ENCODE measurements around the gene CRYBG2.
"Not testable (repeated sequence)": the region's sequence is repeated elsewhere in the genome, so short reads cannot be mapped to it uniquely, and the experiment has no call there.

Gene CRYBG2

DNA sequence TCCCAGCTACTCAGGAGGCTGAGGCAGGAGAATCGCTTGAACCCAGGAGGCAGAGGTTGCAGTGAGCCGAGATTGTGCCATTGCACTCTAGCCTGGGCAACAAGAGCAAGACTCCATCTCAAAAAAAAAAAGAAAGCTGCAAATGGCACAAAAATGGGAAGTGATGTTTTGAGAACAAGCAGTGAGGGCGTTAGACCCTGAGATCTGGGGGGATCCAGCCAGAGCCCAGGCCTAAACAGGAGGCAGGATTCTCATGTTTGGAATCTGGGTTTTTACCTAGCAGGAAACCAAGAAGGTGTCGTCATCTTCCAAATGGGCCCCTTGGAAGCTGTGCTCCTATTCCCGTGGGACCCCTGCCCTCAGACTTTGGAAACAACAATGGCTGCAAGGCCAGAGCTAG is 61.2 kb downstream of the CRYBG2 start:
- Histone ChIP-seq H3K4me1 (ENCODE audit: control extremely low read depth in 1 of 4, control insufficient read depth in 4 of 4, insufficient read depth in 4 of 4, low read length in 3 of 4) (peaks cover 17 to 53% (median 50%) of the 10 kb centered on the region in 4 experiments), H3K36me3 (ENCODE audit: control insufficient read depth in 4 of 4, insufficient read depth in 4 of 4, low read length in 3 of 4) (peaks cover 0 to 43% (median 10%) of the 10 kb centered on the region in 4 experiments)
- 87% methylated on average over 5 of the region's 5 CpGs for WGBS (ENCODE audit: insufficient coverage)
- ChIA-PET POLR2A (interaction anchor here (1.4 kb wide), 1 partner anchor 13 kb away, joined by 3 read pairs; the partner anchor contains the start of gene SH3BGRL3), CTCF (interaction anchor here (10.7 kb wide), 1 partner anchor 16 kb away, joined by 110 read pairs; the partner anchor contains the start of gene SH3BGRL3)
- H3K4me3 ChIP-seq (ENCODE audit: control insufficient read depth in 1 of 7, extremely low read depth in 1 of 7, insufficient read depth in 4 of 7, low read depth in 2 of 7, low read length in 6 of 7); H3K9me3 ChIP-seq (ENCODE audit: control extremely low read depth in 1 of 5, control insufficient read depth in 4 of 5, insufficient read depth in 2 of 5, low read depth in 1 of 5, low read length in 4 of 5); H3K27me3 ChIP-seq (replicated peaks in 2 of 5; ENCODE audit: control insufficient read depth in 4 of 5, insufficient read depth in 5 of 5, low read length in 4 of 5); H3K27ac ChIP-seq (ENCODE audit: insufficient read depth in 1 of 2, low read depth in 1 of 2, low read length in 2 of 2, poor library complexity in 1 of 2, severe bottlenecking in 2 of 2): not testable (repeated sequence)
- peak in 1 of 3 donors; percentile 26 for DNase-seq

DNA sequence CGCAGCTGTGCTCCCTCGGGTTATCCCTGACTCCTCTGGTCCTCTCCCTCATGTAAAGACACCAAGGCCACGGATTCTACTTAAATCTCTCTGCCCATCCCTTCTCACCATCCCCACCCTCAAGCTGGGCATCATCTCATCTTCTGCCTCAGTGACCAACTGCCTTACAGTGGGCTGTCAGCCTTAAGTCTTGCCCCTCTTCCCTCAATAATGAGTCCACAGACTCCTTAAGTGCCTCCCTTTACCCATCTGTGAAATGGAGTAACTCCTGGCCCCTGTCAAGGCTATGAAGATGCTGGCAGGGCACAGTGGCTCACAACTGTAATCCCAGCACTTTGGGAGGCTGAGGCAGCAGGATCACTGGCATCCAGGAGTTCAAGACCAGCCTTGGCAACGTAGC is 62.0 kb downstream of the CRYBG2 start:
- H3K27ac ChIP-seq (ENCODE audit: insufficient read depth in 1 of 2, low read depth in 1 of 2, low read length in 2 of 2, poor library complexity in 1 of 2, severe bottlenecking in 2 of 2) = peak overlapping the region in 1 of 2 experiments; percentile 92
- POLR2A ChIA-PET = interaction anchor here (1.4 kb wide), 1 partner anchor 13 kb away, joined by 3 read pairs; the partner anchor contains the start of gene SH3BGRL3
- CTCF ChIA-PET = interaction anchor here (4.8 to 10.7 kb wide), 2 partner anchors 15 kb away, joined by 26 to 110 read pairs; partner anchors contain the start of genes SH3BGRL3 and UBXN11
- no peaks in the 10 kb centered on the region for H3K9me3 ChIP-seq (ENCODE audit: control extremely low read depth in 1 of 5, control insufficient read depth in 4 of 5, insufficient read depth in 2 of 5, low read depth in 1 of 5, low read length in 4 of 5)
- H3K36me3 ChIP-seq (ENCODE audit: control insufficient read depth in 4 of 4, insufficient read depth in 4 of 4, low read length in 3 of 4) = peaks cover 0 to 36% (median 10%) of the 10 kb centered on the region in 4 experiments
- 90% methylated on average over 4 of the region's 4 CpGs for WGBS (ENCODE audit: insufficient coverage)
- no peak for DNase-seq
- H3K4me3 ChIP-seq (ENCODE audit: control insufficient read depth in 1 of 7, extremely low read depth in 1 of 7, insufficient read depth in 4 of 7, low read depth in 2 of 7, low read length in 6 of 7) = no peak overlapping the region
- H3K4me1 ChIP-seq (ENCODE audit: control extremely low read depth in 1 of 4, control insufficient read depth in 4 of 4, insufficient read depth in 4 of 4, low read length in 3 of 4) = peaks cover 22 to 61% (median 58%) of the 10 kb centered on the region in 4 experiments
- no peaks in the 10 kb centered on the region for H3K27me3 ChIP-seq (replicated peaks in 2 of 5; ENCODE audit: control insufficient read depth in 4 of 5, insufficient read depth in 5 of 5, low read length in 4 of 5)

DNA sequence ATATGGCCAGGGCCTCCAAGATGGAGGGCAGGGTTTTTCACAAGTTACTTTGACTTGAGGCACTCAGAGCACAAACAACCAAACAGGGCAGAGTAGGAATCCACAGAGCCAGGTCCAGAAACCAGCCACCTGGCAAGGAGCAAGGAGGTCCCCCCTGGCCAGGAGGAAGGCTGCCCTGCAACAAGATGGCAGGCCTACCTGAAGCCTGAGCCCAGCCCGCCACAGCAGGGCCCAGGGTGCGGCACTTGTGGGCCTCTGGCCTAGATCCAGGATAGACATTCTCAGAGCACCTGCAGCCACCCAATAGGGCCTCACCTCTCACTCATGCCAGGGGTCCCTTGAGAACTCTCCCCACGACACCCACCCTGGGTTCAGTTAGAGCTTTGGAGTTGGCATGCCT is 62.5 kb downstream of the CRYBG2 start:
- no peak for DNase-seq
- ChIA-PET CTCF (interaction anchor here (4.8 to 10.7 kb wide), 3 partner anchors 15 to 28 kb away, joined by 26 to 161 read pairs (median 110); partner anchors contain the start of genes CD52, SH3BGRL3 and UBXN11), POLR2A (interaction anchor here (1.4 kb wide), 1 partner anchor 12 kb away, joined by 3 read pairs; the partner anchor contains the start of gene SH3BGRL3)
- no peak overlapping the region for H3K4me3 ChIP-seq (ENCODE audit: control insufficient read depth in 1 of 7, extremely low read depth in 1 of 7, insufficient read depth in 4 of 7, low read depth in 2 of 7, low read length in 6 of 7)
- H3K9me3 ChIP-seq (ENCODE audit: control extremely low read depth in 1 of 5, control insufficient read depth in 4 of 5, insufficient read depth in 2 of 5, low read depth in 1 of 5, low read length in 4 of 5) = no peaks in the 10 kb centered on the region
- 100% methylated on average over 3 of the region's 3 CpGs for WGBS (ENCODE audit: insufficient coverage)
- H3K4me1 ChIP-seq (ENCODE audit: control extremely low read depth in 1 of 4, control insufficient read depth in 4 of 4, insufficient read depth in 4 of 4, low read length in 3 of 4) = peaks cover 22 to 65% (median 62%) of the 10 kb centered on the region in 4 experiments
- H3K27me3 ChIP-seq (replicated peaks in 2 of 5; ENCODE audit: control insufficient read depth in 4 of 5, insufficient read depth in 5 of 5, low read length in 4 of 5) = no peaks in the 10 kb centered on the region
- H3K27ac ChIP-seq (ENCODE audit: insufficient read depth in 1 of 2, low read depth in 1 of 2, low read length in 2 of 2, poor library complexity in 1 of 2, severe bottlenecking in 2 of 2) = peak overlapping the region in 1 of 2 experiments; percentile 92
- peaks cover 0 to 32% (median 7%) of the 10 kb centered on the region in 4 experiments for H3K36me3 ChIP-seq (ENCODE audit: control insufficient read depth in 4 of 4, insufficient read depth in 4 of 4, low read length in 3 of 4)

DNA sequence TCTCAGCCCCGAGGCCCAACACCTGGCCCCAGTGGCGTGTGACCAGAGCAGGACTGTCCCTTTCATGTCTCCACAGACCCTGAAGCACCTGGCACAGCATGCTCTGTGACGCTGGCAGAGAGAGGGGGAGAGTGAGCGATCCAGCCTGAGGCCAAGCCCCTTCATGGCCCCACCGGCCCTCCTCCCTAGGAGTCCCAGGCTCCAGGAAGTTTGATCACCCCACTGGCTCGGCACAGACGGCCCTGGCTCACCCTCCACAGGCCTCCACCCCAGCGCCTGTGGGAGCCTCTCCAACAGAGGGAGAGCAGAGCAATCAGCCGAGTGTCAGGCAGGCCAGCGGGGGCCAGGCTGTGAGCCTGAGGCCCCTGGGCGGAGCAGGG is 63.1 kb downstream of the CRYBG2 start:
- Histone ChIP-seq H3K9me3 (ENCODE audit: control extremely low read depth in 1 of 5, control insufficient read depth in 4 of 5, insufficient read depth in 2 of 5, low read depth in 1 of 5, low read length in 4 of 5) (no peaks in the 10 kb centered on the region), H3K4me1 (ENCODE audit: control extremely low read depth in 1 of 4, control insufficient read depth in 4 of 4, insufficient read depth in 4 of 4, low read length in 3 of 4) (peaks cover 26 to 71% (median 68%) of the 10 kb centered on the region in 4 experiments), H3K4me3 (ENCODE audit: control insufficient read depth in 1 of 7, extremely low read depth in 1 of 7, insufficient read depth in 4 of 7, low read depth in 2 of 7, low read length in 6 of 7) (peak overlapping the region in 1 of 7 experiments; percentile 32), H3K36me3 (ENCODE audit: control insufficient read depth in 4 of 4, insufficient read depth in 4 of 4, low read length in 3 of 4) (peaks cover 0 to 26% (median 4%) of the 10 kb centered on the region in 4 experiments), H3K27me3 (replicated peaks in 2 of 5; ENCODE audit: control insufficient read depth in 4 of 5, insufficient read depth in 5 of 5, low read length in 4 of 5) (no peaks in the 10 kb centered on the region), H3K27ac (ENCODE audit: insufficient read depth in 1 of 2, low read depth in 1 of 2, low read length in 2 of 2, poor library complexity in 1 of 2, severe bottlenecking in 2 of 2) (peak overlapping the region; percentile 91 to 92)
- ChIA-PET POLR2A (interaction anchor here (0.6 to 4.6 kb wide), 3 partner anchors 11 to 29 kb away, joined by 3 to 26 read pairs (median 3); partner anchors contain the start of gene SH3BGRL3), CTCF (interaction anchor here (4.8 to 10.7 kb wide), 3 partner anchors 14 to 29 kb away, joined by 26 to 161 read pairs (median 110); partner anchors contain the start of genes CD52, SH3BGRL3 and UBXN11)
- WGBS (ENCODE audit: insufficient coverage) = 75% methylated on average over 10 of the region's 11 CpGs
- DNase-seq = no peak

DNA sequence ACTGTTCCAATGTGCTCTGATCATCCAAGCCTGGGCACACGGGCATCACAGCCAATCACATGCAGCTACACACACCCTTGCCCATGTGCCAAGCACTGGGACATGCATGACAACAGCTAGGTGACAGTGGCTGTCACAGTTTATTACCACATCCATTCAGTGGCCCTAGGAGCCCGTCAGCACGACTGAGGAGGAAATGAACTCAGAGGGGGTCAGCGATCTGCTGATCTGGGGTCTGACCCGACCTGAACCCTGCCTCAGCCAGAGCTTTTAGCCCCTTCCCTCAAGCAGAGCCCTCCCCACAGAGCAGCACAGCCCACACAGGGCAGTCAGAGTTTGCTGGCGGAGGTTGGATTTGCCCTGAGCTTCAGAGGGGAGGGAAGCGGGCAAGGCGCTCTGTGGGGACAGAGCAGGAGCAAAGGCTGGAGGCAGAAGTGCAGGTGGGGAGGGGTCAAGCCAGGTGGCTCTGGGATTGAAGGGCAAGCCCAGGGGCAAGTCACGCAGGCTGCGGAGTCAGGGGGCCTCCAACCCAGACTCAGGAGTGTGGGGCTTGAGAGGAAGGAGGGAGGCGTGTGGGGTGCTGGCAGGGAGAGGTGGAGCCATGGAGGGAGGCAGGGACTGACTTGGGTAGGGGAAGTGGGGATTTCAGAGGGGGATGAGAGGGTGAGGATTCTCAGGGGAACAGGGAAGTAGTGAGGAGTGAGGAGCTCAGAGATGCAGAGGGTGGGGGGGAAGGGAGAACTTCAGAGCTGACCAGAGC is 63.6 kb downstream of the CRYBG2 start:
- peaks cover 0 to 22% (median 2%) of the 10 kb centered on the region in 4 experiments for H3K36me3 ChIP-seq (ENCODE audit: control insufficient read depth in 4 of 4, insufficient read depth in 4 of 4, low read length in 3 of 4)
- no peaks in the 10 kb centered on the region for H3K27me3 ChIP-seq (replicated peaks in 2 of 5; ENCODE audit: control insufficient read depth in 4 of 5, insufficient read depth in 5 of 5, low read length in 4 of 5)
- peak overlapping the region in 3 of 7 experiments; percentile 13 to 23 (median 20) for H3K4me3 ChIP-seq (ENCODE audit: control insufficient read depth in 1 of 7, extremely low read depth in 1 of 7, insufficient read depth in 4 of 7, low read depth in 2 of 7, low read length in 6 of 7)
- WGBS (ENCODE audit: insufficient coverage) = 59% methylated on average over 10 of the region's 11 CpGs
- peak in 2 of 3 donors; percentile 67 to 72 for DNase-seq
- ChIA-PET POLR2A (interaction anchor here (0.5 to 4.6 kb wide), 4 partner anchors 11 to 166 kb away, joined by 3 to 26 read pairs (median 4); partner anchors contain the start of gene SH3BGRL3), CTCF (interaction anchor here (0.9 to 10.7 kb wide), 5 partner anchors 13 to 74 kb away, joined by 3 to 161 read pairs (median 26); partner anchors contain the start of genes CD52, SH3BGRL3 and UBXN11)
- H3K4me1 ChIP-seq (ENCODE audit: control extremely low read depth in 1 of 4, control insufficient read depth in 4 of 4, insufficient read depth in 4 of 4, low read length in 3 of 4) = peaks cover 26 to 76% (median 74%) of the 10 kb centered on the region in 4 experiments
- no peaks in the 10 kb centered on the region for H3K9me3 ChIP-seq (ENCODE audit: control extremely low read depth in 1 of 5, control insufficient read depth in 4 of 5, insufficient read depth in 2 of 5, low read depth in 1 of 5, low read length in 4 of 5)
- peak overlapping the region; percentile 91 to 92 for H3K27ac ChIP-seq (ENCODE audit: insufficient read depth in 1 of 2, low read depth in 1 of 2, low read length in 2 of 2, poor library complexity in 1 of 2, severe bottlenecking in 2 of 2)

DNA sequence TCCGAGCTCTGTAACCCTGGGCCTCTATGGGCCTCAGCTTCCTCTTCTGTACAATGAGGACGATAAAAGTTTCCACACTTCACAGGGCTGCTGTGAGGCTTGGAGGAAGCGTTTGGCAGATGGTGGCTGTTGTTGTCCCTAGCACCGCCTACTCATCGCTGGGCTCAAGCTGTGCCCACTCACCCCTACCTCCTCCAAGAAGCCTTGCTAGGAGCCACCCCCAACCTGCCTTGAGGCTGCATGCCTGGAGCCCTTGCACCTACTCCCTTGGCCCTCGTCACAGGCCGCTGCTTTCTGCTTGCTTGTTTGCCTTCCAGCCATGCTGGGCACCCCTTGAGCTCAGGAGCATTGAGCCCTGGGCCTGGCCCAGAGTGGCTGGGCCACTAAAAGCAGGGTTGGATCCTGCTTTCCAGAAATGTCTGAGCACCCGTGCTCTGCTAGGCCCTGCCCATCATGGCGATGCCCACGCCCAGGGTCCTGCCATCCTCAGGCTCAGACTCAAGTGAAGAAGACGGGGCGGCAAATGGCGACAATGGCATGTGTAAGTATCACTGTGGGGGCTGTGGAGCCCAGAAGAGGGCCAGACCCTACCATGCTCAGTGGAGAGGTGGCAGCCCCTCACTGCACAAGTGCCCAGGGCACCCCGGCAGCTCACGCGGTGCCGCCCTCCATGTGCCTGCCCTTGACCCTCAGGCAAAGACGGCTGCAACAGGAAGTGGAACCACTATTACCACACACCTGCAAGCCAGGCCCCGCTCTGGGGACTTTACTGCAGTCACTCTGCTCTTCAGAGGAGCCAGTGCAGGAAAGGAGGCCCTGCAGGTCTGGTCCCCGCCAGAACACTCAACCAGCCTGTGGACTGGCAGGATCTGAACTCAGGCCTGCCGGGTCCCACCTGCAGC is 64.5 kb downstream of the CRYBG2 start:
- Histone ChIP-seq H3K27ac (ENCODE audit: insufficient read depth in 1 of 2, low read depth in 1 of 2, low read length in 2 of 2, poor library complexity in 1 of 2, severe bottlenecking in 2 of 2) (peak overlapping the region; percentile 91 to 92), H3K4me3 (ENCODE audit: control insufficient read depth in 1 of 7, extremely low read depth in 1 of 7, insufficient read depth in 4 of 7, low read depth in 2 of 7, low read length in 6 of 7) (peak overlapping the region in 3 of 7 experiments; percentile 20 to 37 (median 35)), H3K36me3 (ENCODE audit: control insufficient read depth in 4 of 4, insufficient read depth in 4 of 4, low read length in 3 of 4) (peaks cover 0 to 19% (median 3%) of the 10 kb centered on the region in 4 experiments), H3K27me3 (replicated peaks in 2 of 5; ENCODE audit: control insufficient read depth in 4 of 5, insufficient read depth in 5 of 5, low read length in 4 of 5) (no peaks in the 10 kb centered on the region), H3K4me1 (ENCODE audit: control extremely low read depth in 1 of 4, control insufficient read depth in 4 of 4, insufficient read depth in 4 of 4, low read length in 3 of 4) (peaks cover 27 to 85% (median 83%) of the 10 kb centered on the region in 4 experiments), H3K9me3 (ENCODE audit: control extremely low read depth in 1 of 5, control insufficient read depth in 4 of 5, insufficient read depth in 2 of 5, low read depth in 1 of 5, low read length in 4 of 5) (no peaks in the 10 kb centered on the region)
- CTCF ChIA-PET = interaction anchor here (0.9 to 10.7 kb wide), 13 partner anchors 11 to 102 kb away, joined by 3 to 161 read pairs (median 5); partner anchors contain the start of genes CD52, SH3BGRL3 and UBXN11
- WGBS (ENCODE audit: insufficient coverage) = 46% methylated on average over 18 of the region's 21 CpGs
- POLR2A ChIA-PET = interaction anchor here (0.5 to 4.6 kb wide), 9 partner anchors 10 to 182 kb away, joined by 3 to 28 read pairs (median 4); partner anchors contain the start of genes CD52, HMGN2 and SH3BGRL3
- DNase-seq = peak; percentile 77 to 98 (median 98)
